ENCODE data around the gene BLNK.

- TF ChIP-seq CTCF (IDR thresholded peaks at IDR 0.05; ENCODE audit: borderline replicate concordance, extremely low read depth, low read length, poor library complexity, severe bottlenecking), result no peak
- TF ChIP-seq EZH2 (IDR thresholded peaks at IDR 0.05; ENCODE audit: borderline replicate concordance, low read depth, low read length, severe bottlenecking), result no peak
Measured at GRCh38 chr10:96301616-96302015, 30.2 kb upstream of the BLNK start.

Data from DND-41 (cell line).